Pancreas (tissue), 10 donors: ENCODE measurements around the gene KLHL10. TPM values are rescaled to one million over a fixed set of nuclear protein-coding genes. Genes with fewer than 3 reads are reported as not detected.
A peak's percentile ranks its signal among the peaks of the same experiment; 100 is the strongest.

Experiments
- ATAC-seq, 4 donors: fragments of 200-7000 bp; cut with Tn5 transposase; one replicate each; pipeline versions ENCODE4 v1.8.0 to v1.9.1; 2020; ENCODE audit warnings: mild to moderate bottlenecking in 4 of 4, moderate library complexity in 4 of 4
- DNase-seq, 6 donors: peaks; one replicate each; pipeline ENCODE4 v3.0.0-alpha.2; 2020
- FAIRE-seq: peaks from 2 replicates; lab custom pipeline; 2012; peaks lifted over from hg19 to GRCh38; lab: Jason Lieb, UNC
- H3K27ac ChIP-seq, 4 donors: fragments of 200-600 bp; sonication (generic); 1 replicate in 3 of 4; 2 replicates in 1 of 4; pipeline versions ENCODE4 v1.5.0 to v1.8.0; 2020
- H3K27me3 ChIP-seq, 4 donors: fragments of 200-600 bp; one replicate each; pipeline ENCODE4 v1.8.0; 2021
- H3K36me3 ChIP-seq, 3 donors: fragments of 200-600 bp; sonication (generic) in 1 of 3; one replicate each; pipeline versions ENCODE4 v1.5.0 to v1.8.0; 2020 to 2021
- H3K4me1 ChIP-seq, 3 donors: fragments of 200-600 bp; one replicate each; pipeline ENCODE4 v1.8.0; 2021
- H3K4me3 ChIP-seq, 4 donors: fragments of 200-600 bp; sonication (generic) in 2 of 4; one replicate each; pipeline versions ENCODE4 v1.5.0 to v1.8.0; 2020 to 2021
- H3K9me3 ChIP-seq, 4 donors: fragments of 200-600 bp; one replicate each; pipeline ENCODE4 v1.8.0; 2021
- CTCF ChIP-seq, 4 donors: fragments of 200-600 bp; sonication (generic) in 3 of 4; IDR thresholded peaks; one replicate each; pipeline versions ENCODE4 v1.5.0 to v1.8.0; 2021; ENCODE audit warnings: antibody characterized with exemption in 4 of 4
- WGBS, 2 donors: extraction: QIAGEN DNeasy Blood & Tissue Kit; methylation state at CpG; one replicate each; pipeline ENCODE4 v1.1.7; 2013; 5-methylcytosine and 5-hydroxymethylcytosine counted together
- intact Hi-C, 3 donors: fragments of 100-400 bp; cut with DNase I; formaldehyde crosslinking; loops; one replicate each; pipeline versions ENCODE4 v1.11.1 to v1.14.2; 2022
- polyA plus RNA-seq, 2 donors: library from polyadenylated mRNA; stranded (reverse); fragments of 200-250 nt; gene quantifications; one replicate each; pipeline ENCODE4 v1.2.3, GENCODE V29; 2013
- total RNA-seq, 6 donors: library from RNA; stranded (reverse); fragmentation: NEBNext Ultra II Directional in 4 of 6; extraction: Animal tissue kit (Norgen Biotek cat#: 25700) in 4 of 6; gene quantifications; one replicate each; pipeline versions ENCODE4 v1.2.1 to v1.2.4, GENCODE V29; 2021 to 2023
- donor health status: healthy with polysubstance abuse.
- donor health status: DM: no; HTN: no; CAD: no; lungs with moderate emphysema.
- donor health status: DM: no; HTN: no; CAD: no.
- donor health status: control.
- donor health status: control.
- donor health status: Bipolar disorder and iron deficiency.
- donor health status: DM: yes; HTN: yes; CAD: no.
- donor health status: DM: no; HTN: no; CAD: no.
- donor health status: DM: no; HTN: no; CAD: no.
- donor health status: DM: yes; HTN: yes; CAD: no.

The KLHL10 gene
- total and polyA plus RNA-seq, 8 donors, result 0.02 TPM; not detected in 7

GRCh38 chr17:41813152-41813680 is 24.4 kb upstream of the KLHL10 start:
- FAIRE-seq, result no peak
- no peaks in the 10 kb centered on the region for H3K9me3 ChIP-seq
- intact Hi-C loops, result loop anchor here in 1 of 3 donors (10.0 kb wide), 1 partner anchor 52 kb away; the partner anchor contains the start of gene KLHL11
- no peak for ATAC-seq
- H3K4me1 ChIP-seq, result peaks cover 5 to 14% (median 7%) of the 10 kb centered on the region in 3 donors
- no peak for DNase-seq
- no peak for TF ChIP-seq CTCF (IDR thresholded peaks at IDR 0.05)
- peak overlapping the region in 2 of 4 donors; percentile 67 to 77 for H3K4me3 ChIP-seq
- H3K27ac ChIP-seq, result no peak overlapping the region
- 44 to 45% methylated on average over 12 of the region's 12 CpGs for WGBS, 2 donors
- H3K27me3 ChIP-seq, result no peaks in the 10 kb centered on the region
- no peaks in the 10 kb centered on the region for H3K36me3 ChIP-seq

- FAIRE-seq (no peak), ATAC-seq (no peak), DNase-seq (no peak)
- Histone ChIP-seq H3K9me3 (no peaks in the 10 kb centered on the region), H3K4me3 (peak overlapping the region in 1 of 4 donors; percentile 67), H3K4me1 (peaks cover 5 to 14% (median 7%) of the 10 kb centered on the region in 3 donors), H3K36me3 (no peaks in the 10 kb centered on the region), H3K27ac (no peak overlapping the region), H3K27me3 (no peaks in the 10 kb centered on the region)
- intact Hi-C loops, result loop anchor here in 1 of 3 donors (10.0 kb wide), 1 partner anchor 51 kb away; the partner anchor contains the start of gene KLHL11
- no peak for TF ChIP-seq CTCF (IDR thresholded peaks at IDR 0.05)
- 89 to 95% methylated on average over 9 of the region's 9 CpGs for WGBS, 2 donors
Measured at GRCh38 chr17:41813699-41814124, 23.9 kb upstream of the KLHL10 start.

GRCh38 chr17:41814195-41814594 is 23.4 kb upstream of the KLHL10 start:
- no peak for FAIRE-seq
- 7 to 20% methylated on average over 1 of the region's 1 CpG for WGBS, 2 donors

GRCh38 chr17:41816637-41817320 is 20.8 kb upstream of the KLHL10 start:
- H3K27me3 ChIP-seq, result no peaks in the 10 kb centered on the region
- no peak overlapping the region for H3K4me3 ChIP-seq
- no peak for DNase-seq
- FAIRE-seq, result no peak
- TF ChIP-seq CTCF (IDR thresholded peaks at IDR 0.05), result no peak
- intact Hi-C loops, result loop anchor here in 1 of 3 donors (10.0 kb wide), 1 partner anchor 48 kb away; the partner anchor contains the start of gene KLHL11
- ATAC-seq, result no peak
- no peaks in the 10 kb centered on the region for H3K9me3 ChIP-seq
- H3K27ac ChIP-seq, result no peak overlapping the region
- no peaks in the 10 kb centered on the region for H3K4me1 ChIP-seq
- 91 to 93% methylated on average over 23 of the region's 23 CpGs for WGBS, 2 donors
- H3K36me3 ChIP-seq, result no peaks in the 10 kb centered on the region

More at GRCh38 chr17:41814195-41814594, 23.4 kb upstream of the KLHL10 start:
- intact Hi-C loops, result loop anchor here in 1 of 3 donors (10.0 kb wide), 1 partner anchor 51 kb away; the partner anchor contains the start of gene KLHL11
- ATAC-seq (no peak), DNase-seq (no peak)
- no peak overlapping the region for H3K27ac ChIP-seq
- no peaks in the 10 kb centered on the region for H3K9me3 ChIP-seq
- H3K4me3 ChIP-seq, result no peak overlapping the region
- no peaks in the 10 kb centered on the region for H3K27me3 ChIP-seq
- H3K36me3 ChIP-seq, result no peaks in the 10 kb centered on the region
- H3K4me1 ChIP-seq, result peaks cover 5 to 14% (median 7%) of the 10 kb centered on the region in 3 donors
- no peak for TF ChIP-seq CTCF (IDR thresholded peaks at IDR 0.05)
